HG03280 (cell line): ENCODE data around the gene HNRNPU.
A peak's percentile ranks its signal among the peaks of the same experiment; 100 is the strongest.
"Not testable (repeated sequence)": the region's sequence is repeated elsewhere in the genome, so short reads cannot be mapped to it uniquely, and the experiment has no call there.

Experiments
- ATAC-seq: cut with Tn5 transposase; IDR thresholded peaks from one replicate; pipeline ENCODE4 v1.9.1; 2021; ENCODE audit warnings: mild to moderate bottlenecking, moderate library complexity; ENCODE audit not compliant: unreplicated experiment

The HNRNPU gene

DNA sequence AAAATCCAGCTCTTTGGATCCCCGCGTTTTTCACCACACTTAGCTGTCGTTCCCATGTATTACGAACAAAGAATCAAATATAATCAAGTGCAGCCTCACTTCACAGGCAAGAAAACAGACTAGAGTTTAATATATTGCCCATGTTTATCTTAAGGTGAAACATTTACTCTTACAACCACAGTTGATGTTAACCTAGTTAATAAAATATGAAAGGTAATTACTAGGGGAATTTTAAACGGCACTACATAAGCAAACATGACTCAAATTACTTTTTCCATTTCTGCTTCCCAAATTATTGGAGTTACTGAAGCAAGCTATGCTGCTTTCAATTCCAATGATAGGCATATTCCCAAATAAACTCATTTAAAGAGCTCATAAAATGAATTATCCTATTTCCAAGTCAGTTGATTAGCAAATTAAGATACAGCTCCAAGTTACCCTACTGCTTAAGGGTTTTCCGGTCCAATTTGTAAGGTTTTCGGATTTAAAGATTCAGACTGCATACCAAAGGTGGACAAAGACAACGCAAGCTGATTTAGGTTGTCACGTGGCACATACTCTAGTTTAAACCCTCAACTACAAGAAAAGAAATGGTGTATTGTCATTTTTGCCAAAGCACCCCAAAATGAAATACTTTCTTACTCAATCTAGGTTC is 22.9 kb downstream of the HNRNPU start:
- ATAC-seq: no peak

DNA sequence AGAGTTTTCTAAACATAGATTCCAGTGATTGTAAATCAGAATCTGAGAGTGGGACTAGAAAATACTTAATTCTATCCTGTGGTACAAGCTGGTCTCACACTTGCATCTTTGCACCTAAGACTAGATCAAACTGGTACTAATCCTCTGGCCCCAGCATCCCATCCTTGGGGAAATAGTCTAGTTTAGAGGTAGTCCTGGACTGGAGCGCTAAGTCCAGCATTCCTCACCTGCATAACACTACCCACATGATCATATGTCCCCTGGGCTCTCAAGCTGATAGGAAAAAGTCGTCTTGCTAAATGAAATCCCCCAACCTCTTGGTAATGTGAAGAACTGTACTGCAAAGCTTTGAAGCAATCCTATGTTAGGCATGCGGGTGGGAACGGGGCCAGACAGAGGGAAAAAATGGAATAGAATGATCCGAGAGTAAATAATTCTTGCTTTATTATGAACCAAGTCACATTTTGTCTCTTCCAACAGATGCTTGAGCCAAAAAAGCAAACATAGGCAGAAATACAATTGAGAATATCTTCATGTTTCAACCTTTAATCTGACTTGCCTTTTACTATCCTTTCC is 24.0 kb downstream of the HNRNPU start:
- no peak for ATAC-seq

DNA sequence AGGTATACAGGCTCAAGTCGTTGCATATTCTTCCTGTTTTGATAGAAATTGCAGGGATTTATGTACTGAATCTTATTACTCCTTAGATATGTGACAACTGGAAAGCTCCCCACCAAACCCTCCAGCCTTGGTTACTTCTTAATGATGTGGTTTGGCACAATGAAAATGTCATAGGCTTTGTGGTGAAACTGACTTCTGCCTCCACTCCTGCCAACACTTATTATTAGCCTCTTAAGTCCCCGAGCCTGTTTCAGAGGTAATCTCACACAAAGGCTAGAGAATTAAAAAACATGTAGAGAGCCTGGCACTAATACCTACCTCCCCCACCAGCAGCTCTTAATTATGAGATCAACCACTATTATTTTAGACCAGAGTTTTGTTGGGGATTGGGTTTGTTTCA is 24.7 kb downstream of the HNRNPU start:
- ATAC-seq: no peak

DNA sequence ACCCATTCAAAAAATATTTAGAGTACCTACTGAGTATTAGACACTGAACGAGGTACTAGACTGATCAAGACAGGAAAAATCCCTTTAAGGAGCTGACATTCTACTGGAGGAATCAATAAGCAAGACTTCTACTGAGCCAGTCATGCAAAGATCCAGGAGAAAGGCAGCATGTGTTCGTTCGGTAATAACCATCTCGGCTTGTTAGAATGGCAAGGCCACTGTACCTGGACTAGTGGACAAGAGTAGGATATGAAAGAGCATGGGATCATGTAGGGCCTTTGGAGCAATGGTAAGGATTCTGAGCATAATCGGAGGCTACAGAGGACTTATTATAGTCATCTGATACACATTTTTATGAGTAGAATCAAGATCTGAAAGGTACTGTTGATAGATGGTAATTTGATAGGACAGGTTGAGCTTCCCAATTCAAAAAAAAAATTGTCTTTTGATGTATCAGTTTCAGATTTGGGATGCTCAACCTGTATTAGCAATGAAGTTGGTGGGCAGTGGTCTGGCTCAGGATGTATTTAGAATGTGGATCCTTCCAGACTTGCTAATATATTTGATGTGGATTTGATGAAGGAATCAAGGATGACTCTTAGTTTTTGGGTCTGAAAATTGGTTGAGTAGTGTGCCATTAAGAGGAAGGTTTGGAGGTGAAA is 26.6 kb downstream of the HNRNPU start:
- ATAC-seq: no peak

DNA sequence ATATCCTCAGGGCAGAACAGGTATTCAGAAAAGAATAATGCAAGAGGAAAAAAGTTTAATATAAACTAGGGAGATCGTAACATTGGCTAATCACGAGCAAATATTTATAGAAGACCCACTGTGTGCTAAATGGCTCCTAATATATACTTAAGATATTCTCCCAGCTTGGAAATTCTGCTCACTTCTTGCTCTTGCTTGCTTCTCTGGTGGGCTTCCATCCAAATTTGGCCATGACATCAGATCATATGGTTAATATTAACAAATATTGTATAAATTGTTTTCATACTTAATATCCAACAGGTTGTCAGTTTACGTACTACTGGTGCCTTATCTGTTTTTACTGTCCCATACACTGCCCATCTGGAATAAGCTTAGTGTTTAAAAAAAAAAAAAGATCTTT is 27.8 kb downstream of the HNRNPU start:
- ATAC-seq: no peak

DNA sequence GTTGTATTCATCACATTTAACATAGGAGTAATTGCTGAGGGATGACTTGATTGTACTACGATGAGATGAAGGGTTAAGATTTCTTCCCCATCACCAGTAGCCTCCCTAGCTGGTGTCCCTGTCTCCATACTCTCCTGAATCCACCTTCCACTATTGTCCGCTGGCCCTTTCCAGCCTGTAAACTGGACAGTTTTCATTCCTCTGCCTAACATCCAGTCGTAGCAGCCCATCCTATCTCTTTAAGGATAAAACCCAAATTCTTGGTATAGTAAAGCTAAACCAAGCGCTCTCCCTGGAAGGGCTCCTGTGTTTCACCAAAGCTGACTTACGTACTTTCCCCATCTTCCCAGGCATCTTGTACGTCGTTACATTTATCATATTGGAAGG is 28.2 kb downstream of the HNRNPU start:
- ATAC-seq: no peak

DNA sequence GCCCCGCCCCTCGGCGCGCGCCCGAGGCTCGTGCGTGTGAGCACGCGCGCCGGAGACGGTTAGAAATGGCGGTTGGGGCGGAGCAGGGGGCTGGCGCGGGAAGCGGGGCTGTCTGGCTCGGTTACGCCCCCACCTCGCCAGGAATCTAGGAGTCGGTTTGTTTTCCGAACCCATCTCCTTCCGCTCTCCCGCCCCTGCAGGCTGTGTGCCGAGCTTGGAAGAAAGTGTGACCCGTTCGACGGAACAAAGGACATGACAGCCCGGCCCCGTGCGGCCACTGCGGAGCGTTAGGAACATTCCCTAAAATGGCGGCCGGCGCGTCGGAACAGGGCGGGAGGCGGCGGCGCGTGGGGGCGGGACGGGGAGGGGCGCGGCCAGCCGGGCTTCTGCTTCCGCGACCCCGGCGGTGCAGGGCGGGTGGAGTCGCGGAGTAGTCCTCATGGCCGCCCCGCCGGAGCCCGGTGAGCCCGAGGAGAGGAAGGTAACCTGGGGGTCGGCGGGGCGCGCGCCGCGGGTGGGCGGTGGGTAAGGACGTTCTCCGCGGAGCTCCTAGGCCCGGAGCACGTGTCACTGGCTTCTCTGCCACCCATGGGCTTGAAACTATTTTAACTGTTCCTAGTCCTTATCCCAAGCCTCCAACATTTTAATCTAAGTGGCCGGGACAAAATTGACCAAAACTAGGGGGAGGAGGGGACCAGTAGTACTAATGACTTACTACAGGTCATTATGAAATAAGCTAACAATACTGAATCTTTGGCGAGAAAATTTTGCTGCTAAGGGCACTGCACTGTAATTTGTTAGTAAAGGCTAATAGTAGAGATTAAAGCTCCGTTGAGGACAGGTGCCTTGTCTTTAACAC is 28.8 kb downstream of the HNRNPU start, which contains the start of gene COX20:
Gene COX20 (plus strand): TSS at position 383 of the 859 bp plus-strand sequence. CDS start 57 bp downstream, at position 440.
- peak; percentile 67 for ATAC-seq

DNA sequence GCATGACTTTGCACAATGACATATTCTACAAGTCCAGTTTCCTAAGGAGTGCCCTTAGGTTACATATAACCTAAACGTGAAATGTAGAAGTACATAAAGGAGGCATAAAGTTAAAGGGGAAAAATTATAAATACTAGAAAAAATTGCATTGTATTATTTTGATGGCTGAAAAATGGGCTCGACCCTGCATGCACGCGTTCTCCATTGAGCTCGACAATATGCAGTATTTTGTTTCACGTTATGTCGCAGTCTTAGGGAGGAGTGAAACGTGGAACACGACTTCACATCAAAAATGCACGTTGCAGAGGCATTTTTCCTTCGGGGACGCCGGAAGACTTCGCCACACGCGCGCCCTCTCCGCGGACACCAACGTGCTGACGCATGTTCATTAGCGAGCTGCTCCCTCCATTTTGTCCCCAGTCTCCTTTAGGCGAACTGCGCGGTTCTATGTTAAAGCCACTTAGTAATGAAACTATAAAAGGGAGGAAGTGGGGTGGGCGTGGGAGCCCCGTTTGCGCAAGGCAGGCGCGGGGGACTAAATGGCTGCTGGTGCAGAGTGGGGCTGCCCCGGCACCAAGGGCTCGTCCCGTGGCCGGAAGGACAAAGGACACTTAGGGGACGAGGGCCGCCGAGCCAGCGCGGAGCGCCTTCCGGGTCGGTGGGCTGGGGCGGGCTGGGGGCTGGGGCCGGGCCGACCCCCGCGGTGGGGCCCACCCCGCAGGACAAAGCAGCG is 29.6 kb downstream of the HNRNPU start:
- peak; percentile 65 for ATAC-seq

DNA sequence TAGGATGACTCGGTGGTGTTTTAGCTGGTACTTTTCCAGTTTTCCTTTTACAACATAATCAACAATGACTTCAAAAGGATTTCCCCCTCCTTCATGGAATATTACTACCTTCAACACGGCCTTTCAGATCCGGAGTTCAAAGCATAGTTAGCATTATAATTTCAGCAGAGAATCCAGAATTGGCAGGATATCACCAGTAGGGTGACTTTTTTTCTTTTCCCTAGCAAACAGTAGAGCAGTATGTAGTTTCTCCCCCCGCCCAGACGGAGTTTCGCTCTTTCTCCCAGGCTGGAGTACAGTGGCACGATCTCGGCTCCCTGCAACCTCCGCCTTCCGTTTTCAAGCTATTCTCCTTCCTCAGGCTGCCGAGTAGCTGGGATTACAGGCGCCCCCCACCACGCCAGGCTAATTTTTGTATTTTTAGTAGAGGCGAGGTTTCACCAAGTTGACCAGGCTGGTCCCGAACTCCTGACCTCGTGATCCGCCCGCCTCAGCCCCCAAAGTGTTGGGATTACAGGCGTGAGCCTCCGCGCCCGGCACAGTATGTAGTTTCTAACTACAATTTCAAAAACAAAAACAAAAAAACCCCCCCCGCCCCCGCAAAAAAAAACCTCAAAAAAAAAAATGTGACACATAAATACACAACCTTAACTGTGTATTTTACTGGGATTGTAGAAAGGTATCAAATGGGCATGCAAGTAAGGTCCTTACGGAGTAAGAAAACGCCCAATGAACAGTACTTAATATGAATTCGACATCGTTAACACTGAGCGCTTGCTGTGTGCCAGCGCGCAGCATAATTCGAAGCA is 30.4 kb downstream of the HNRNPU start:
- ATAC-seq: peak; percentile 9

DNA sequence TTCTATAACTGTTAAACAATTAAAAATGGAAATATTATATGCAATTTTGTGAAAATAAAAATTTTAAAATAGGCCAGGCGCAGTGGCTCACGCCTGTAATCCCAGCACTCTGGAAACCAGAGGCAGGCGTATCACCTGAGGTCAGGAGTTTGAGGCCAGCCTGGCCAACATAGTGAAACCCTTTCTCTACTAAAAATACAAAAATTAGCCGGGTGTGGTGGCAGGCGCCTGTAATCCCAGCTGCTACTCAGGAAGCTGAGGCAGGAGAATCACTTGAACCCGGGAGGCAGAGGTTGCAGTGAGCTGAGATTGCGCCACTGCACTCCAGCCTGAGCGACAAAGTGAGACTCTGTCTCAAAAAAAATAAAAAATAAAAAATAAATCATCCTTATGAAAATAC is 31.1 kb downstream of the HNRNPU start:
- ATAC-seq: not testable (repeated sequence)

DNA sequence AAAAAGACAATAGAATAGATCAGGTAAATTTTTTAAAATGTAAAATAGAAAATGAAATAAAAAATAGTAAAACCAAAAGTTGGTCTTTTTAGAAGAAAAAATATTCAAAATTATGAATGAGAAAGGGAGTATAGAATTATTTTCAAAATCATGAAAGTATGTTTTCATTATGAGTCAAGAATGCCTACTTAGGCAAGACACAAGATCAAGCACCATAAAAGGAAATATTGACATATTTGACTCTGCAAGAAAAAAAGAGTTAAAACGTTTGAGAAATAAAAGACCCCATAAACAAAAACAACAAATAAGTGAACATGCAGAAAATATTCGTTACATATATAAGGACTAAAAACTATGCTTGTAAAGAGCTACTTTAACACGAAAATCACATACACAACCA is 33.7 kb downstream of the HNRNPU start:
- no peak for ATAC-seq

DNA sequence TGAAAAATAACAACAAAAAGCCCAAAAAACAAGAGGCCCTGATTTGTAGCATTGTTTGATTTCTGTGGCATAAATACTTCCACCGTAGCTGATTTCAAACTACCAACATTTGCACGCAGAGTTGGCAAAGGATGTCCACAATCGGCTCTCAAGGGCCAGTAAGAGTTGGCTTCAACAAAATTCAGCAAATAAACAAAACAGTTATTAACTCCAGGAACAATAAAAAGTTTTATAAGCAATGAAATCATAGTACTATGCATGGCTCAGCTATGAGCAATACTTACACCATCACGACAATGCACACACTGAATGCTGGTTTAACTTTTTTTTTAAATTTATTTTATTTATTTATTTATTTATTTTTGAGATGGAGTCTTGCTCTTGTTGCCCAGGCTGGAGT is 37.6 kb downstream of the HNRNPU start:
- no peak for ATAC-seq

DNA sequence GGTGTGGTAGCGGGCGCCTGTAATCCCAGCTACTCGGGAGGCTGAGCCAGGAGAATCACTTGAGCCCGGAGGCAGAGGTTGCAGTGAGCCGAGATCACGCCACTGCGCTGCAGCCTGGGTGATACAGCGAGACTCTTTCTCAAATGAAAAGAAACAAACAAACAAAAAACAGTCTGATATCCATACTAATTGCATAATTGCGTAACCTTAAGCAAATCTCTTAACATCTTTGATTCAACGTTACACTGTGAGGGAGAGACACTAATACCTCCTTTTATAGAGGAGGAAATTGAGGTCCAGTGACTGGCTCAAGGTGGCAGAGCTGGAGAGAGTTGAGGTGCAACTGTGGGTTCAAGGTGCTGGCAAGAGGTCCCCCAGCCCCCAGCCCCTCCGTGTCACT is 41.5 kb downstream of the HNRNPU start:
- ATAC-seq: no peak

DNA sequence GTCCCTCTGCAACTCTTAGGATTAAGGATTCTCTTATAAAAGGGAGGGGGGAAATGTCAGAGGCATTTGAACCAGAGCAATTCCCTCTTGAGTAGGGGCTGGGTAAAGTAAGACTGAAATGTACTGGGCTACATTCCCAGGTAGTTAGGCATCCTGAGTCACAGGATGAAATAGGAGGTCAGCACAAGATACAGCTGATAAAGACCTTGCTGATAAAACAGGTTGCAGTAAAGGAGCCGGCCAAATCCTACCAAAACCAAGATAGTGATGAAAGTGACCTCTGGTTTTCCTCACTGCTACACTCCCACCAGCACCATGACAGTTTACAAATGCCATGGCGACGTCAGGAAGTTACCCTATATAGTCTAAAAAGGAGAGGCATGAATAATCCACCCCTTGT is 43.2 kb downstream of the HNRNPU start:
- no peak for ATAC-seq

DNA sequence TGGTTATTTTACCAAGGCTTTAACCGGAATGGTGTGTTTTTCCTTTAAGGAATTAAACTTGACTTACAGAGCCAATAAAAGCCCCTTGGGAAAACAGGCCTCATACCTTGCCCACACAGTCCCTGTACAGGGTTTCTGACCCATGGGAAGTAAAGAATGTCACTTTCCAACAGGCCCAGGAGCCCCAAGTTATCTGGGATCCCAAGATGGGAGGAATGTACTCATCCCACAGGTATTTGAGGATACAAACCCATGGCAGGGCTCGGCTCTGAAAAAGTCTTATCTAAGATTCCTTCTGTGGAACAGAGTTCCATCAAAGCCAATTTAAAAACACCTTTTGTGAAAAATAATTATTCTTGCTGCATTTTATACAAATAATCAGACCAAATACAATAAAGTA is 44.2 kb downstream of the HNRNPU start:
- no peak for ATAC-seq

DNA sequence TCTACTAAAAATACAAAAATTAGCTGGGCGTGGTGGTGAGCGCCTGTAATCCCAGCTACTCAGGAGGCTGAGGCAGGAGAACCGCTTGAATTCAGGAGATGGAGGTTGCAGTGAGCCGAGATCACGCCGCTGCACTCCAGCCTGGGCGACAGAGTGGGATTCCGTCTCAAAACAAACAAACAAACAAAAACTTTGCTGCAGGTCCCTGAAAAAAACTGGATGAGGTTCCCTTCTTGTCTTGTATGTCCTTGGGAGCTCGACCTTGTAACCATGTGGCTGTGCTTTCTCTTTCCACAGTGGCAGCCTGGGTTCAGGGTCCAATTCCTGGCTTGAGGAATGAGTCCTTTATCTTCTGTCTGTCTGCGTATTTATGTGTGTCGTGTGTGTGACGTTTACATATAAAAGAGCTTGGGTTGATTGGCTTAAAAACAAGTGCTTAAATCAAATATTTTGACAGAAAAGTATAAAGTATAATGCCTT is 46.9 kb downstream of the HNRNPU start:
- ATAC-seq: no peak

DNA sequence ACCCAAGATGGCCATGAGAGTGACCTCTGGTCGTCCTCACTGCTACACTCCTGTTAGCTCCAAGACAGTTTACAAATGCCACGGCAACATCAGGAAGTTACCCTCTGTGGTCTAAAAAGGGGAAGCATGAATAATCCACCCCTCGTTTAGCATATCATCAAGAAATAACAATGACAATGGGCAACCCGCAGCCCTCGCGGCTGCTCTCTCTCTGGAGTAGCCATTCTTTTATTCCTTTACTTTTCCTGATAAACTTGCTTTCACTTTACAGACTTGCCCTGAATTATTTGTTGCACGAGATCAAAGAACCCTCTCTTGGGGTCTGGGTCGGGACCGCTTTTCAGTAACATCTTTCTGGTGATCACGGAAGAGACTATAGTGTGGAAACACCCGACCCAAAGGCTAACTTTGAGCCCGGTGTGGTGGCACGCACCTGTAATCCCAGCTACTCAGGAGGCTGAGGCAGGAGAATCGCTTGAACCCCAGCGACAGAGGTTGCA is 48.7 kb downstream of the HNRNPU start:
- ATAC-seq: no peak

DNA sequence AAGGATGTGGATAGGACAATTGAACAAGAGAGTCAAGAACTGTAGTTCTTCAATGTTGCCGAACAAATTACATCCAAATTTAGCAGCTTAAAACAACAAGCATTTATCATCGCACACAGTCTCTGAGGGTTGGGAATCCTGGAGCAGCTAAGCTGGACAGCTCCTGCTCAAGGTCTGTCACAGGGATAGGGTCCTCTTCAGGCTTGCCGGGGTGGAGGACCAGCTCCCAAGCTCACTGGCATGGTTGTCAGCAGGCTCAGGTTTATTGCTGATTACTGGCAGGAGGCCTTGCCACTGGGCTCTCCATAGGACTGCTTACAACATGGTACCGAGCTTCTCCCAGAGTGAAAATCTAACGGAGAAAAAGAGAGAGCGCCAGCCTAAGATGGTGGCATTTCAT is 51.0 kb downstream of the HNRNPU start:
- no peak for ATAC-seq

DNA sequence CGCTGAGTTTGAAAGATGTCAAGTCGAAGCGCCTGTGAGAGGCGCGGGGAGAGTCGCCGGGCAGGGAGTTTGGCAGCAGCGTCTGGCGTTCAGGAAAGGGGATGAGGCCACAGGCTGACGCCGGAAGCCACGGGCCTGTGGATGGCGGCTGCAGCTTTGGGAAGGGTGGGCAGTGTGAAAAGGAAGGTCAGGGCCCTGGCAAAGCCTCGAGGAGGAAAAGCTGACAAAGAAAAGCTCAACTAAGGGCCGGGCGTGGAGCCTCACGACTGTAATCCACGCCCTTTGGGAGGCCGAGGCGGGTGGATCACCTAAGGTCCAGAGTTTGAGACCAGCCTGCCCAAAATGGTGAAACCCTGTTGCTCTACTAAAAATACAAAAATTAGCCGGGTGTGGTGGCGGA is 54.1 kb downstream of the HNRNPU start:
- ATAC-seq: no peak

DNA sequence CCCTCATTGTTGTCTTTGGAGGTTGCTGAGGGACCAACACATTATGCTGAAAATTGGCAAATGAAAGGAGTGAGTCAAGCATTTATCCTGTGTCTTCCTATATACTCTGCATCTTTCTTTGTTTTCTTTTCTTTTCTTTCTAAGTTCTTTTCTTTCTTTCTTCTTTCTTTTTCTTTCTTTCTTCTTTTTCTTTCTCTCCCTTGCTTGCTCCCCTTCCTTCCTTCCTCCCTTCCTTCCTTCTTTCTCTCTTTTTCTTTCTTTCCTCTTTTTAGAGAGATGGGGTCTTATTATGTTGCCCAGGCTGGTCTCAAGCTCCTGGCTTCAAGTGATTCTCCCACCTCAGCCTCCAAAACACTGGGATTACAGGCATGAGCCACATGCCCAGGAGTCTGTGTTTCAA is 57.2 kb downstream of the HNRNPU start:
- no peak for ATAC-seq
